Myocyte (in vitro differentiated cells): Measurements from ENCODE around the gene NFYC. TPM values are rescaled to one million over a fixed set of nuclear protein-coding genes. Genes with fewer than 3 reads are reported as not detected.

Experiments used
- DNase-seq: peaks from one replicate; pipeline ENCODE4 v3.0.0-alpha.2; 2012; ENCODE audit warnings: low read depth
- polyA plus RNA-seq: library from polyadenylated mRNA; unstranded; fragments of >200 nt; gene quantifications from one replicate; pipeline ENCODE4 v1.2.1, GENCODE V29; 2012; ENCODE audit warnings: missing spikeins
- total RNA-seq: library from RNA; depleted of rRNA; stranded (reverse); fragments of >200 nt; gene quantifications from 2 replicates; pipeline ENCODE4 v1.2.3, GENCODE V29; 2014

NFYC gene
- 42.2 and 46.8 TPM in 2 replicates for total RNA-seq
- 44.2 TPM for polyA plus RNA-seq

GRCh38 chr1:40691538-40692428 lies at the start of gene NFYC:
NFYC (plus strand) TSS chr1:40691704; CDS start chr1:40738844, 47,140 bp downstream.
- DNase-seq: peak; percentile 99

- DNase-seq: no peak
Observed at GRCh38 chr1:40645118-40645680, 46.3 kb upstream of the NFYC start.

GRCh38 chr1:40646315-40646714 lies 45.2 kb upstream of the NFYC start:
- no peak for DNase-seq

GRCh38 chr1:40648200-40648599 lies 43.3 kb upstream of the NFYC start:
- DNase-seq: no peak

GRCh38 chr1:40648928-40649591 lies 42.4 kb upstream of the NFYC start:
- DNase-seq: no peak

GRCh38 chr1:40649592-40649930 lies 41.9 kb upstream of the NFYC start:
- peak; percentile 57 for DNase-seq

GRCh38 chr1:40650075-40650474 lies 41.4 kb upstream of the NFYC start:
- no peak for DNase-seq

- DNase-seq: no peak
Observed at GRCh38 chr1:40651138-40651857, 40.2 kb upstream of the NFYC start.

- no peak for DNase-seq
Observed at GRCh38 chr1:40652468-40652867, 39.0 kb upstream of the NFYC start.

- DNase-seq: no peak
Observed at GRCh38 chr1:40652979-40653378, 38.5 kb upstream of the NFYC start.

GRCh38 chr1:40653851-40654537 lies 37.5 kb upstream of the NFYC start:
- no peak for DNase-seq

GRCh38 chr1:40657046-40657445 lies 34.5 kb upstream of the NFYC start:
- DNase-seq: no peak

GRCh38 chr1:40658751-40659648 lies 32.5 kb upstream of the NFYC start:
- DNase-seq: no peak

GRCh38 chr1:40659649-40659947 lies 31.9 kb upstream of the NFYC start:
- no peak for DNase-seq

GRCh38 chr1:40661678-40662077 lies 29.8 kb upstream of the NFYC start:
- no peak for DNase-seq

- DNase-seq: no peak
Observed at GRCh38 chr1:40662151-40662550, 29.4 kb upstream of the NFYC start.

- peak; percentile 92 for DNase-seq
Observed at GRCh38 chr1:40662864-40663263, 28.6 kb upstream of the NFYC start.

- peak; percentile 74 for DNase-seq
Observed at GRCh38 chr1:40663324-40664166, 28.0 kb upstream of the NFYC start.

GRCh38 chr1:40664167-40664537 lies 27.4 kb upstream of the NFYC start:
- peak; percentile 78 for DNase-seq
